ENCODE results near the gene SNX30.

The SNX30 gene

DNA sequence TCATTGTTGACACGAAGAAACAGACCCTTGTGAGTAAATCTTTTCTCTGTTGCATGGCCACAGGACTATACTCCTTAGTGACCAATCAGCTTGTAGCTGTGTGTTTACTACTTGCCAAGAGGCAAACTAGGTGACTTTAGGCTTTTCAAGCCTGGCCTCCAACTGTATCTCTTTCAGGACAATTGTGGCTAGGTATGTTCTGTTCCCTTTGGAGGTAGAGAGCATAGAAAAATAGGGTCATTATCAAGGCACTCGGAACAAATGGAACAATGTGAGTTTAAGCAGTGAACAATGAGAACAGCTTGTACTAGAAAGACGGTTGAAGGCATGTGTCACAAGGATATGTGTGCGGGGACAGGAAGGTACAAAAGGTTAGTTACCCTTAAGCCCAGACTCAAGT lies 92.0 kb downstream of the SNX30 start:
- Mint-ChIP-seq H3K4me1 (ENCODE audit: low read depth) (peaks cover 14% of the 10 kb centered on the region), H3K36me3 (ENCODE audit: low read depth) (peaks cover 20% of the 10 kb centered on the region), H3K27ac (no peak overlapping the region), H3K9me3 (no peaks in the 10 kb centered on the region), H3K4me3 (no peak overlapping the region), H3K27me3 (no peaks in the 10 kb centered on the region)
- DNase-seq = no peak

DNA sequence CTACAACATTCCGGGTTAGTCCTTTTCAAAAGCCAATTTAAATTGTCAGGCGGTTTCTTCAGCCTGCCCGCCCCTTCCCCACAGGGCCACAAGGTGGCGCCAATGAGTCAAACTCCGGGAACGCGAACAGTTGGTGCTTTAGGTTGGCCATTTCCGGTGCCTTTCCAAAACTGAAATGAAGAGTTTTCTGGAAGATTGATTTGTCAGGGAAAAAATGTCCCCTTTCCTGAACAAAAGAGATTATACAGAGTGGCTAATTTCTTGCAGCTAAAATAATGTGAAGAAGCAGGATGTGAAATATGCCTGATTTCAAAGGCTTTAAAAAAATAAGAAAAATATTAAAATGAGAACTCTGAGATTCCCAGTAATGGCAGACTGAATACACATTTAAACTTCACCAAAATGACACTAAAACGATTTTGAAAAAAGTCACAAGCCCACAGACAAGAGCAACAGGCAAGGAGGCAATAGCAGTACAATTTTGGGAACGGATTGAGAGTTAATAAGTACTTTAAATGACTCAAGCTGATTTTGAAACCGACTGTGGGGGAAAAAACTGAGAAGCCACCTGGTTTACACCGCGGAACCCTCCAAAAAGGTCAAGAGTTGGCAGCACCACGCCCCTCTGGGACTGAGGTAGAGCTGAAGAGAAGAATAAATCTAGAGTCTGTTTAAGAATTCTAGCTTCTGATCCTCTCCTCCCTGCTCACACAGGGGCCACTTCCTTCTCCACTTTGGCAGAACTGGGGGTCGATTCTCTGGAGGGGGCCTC lies 94.4 kb downstream of the SNX30 start:
- peak; percentile 85 for DNase-seq
- no peaks in the 10 kb centered on the region for H3K27me3 Mint-ChIP-seq
- H3K27ac Mint-ChIP-seq = no peak overlapping the region
- H3K4me3 Mint-ChIP-seq = no peak overlapping the region
- peaks cover 19% of the 10 kb centered on the region for H3K4me1 Mint-ChIP-seq (ENCODE audit: low read depth)
- peaks cover 2% of the 10 kb centered on the region for H3K36me3 Mint-ChIP-seq (ENCODE audit: low read depth)
- no peaks in the 10 kb centered on the region for H3K9me3 Mint-ChIP-seq

DNA sequence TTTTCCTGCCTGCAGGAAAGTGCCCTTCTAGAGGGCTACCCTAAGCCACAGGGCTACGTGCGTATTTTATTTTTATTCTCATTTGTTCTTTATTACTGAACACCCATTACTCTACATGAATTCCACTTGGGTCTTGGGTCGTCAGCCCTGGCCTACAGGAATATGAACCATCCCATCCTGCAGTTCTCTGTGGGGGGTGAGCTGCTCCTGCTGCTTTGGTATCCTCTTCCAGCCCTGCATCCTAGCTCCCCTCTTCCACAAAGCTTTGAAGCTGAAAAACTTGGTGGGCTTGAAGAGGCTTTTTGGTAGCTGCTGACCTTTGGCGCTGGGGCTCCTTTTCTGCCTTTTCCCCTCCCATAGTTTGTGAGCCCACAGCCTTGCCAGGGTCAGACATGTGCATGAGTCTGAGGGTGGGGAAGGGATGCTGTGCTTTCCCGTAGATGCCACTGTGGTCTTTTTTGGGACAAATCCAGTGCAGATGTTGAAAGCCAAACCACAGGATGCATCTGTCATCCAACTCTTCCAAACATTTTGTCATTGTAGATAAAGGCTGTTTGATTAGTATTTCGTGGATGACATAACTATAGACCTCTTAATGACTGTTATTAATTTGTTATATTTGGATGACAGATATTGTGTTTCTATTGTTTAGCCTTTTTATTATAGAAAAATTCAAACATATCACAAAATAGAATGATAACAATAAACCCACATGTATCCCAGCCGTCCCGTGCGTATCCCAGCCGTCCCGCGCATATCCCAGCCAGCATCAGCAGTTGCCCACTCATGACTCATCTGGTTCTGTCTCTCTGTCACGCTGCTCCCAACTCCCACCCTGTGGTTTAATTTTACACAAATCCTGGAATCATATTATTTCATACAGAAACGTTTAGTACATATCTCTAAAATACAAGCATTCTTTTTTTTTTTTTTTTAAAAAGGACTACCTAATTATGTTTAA lies 96.2 kb downstream of the SNX30 start:
- Mint-ChIP-seq H3K27ac (no peak overlapping the region), H3K27me3 (no peaks in the 10 kb centered on the region), H3K4me3 (no peak overlapping the region), H3K4me1 (ENCODE audit: low read depth) (peaks cover 19% of the 10 kb centered on the region), H3K9me3 (no peaks in the 10 kb centered on the region), H3K36me3 (ENCODE audit: low read depth) (peaks cover 7% of the 10 kb centered on the region)
- DNase-seq = no peak

DNA sequence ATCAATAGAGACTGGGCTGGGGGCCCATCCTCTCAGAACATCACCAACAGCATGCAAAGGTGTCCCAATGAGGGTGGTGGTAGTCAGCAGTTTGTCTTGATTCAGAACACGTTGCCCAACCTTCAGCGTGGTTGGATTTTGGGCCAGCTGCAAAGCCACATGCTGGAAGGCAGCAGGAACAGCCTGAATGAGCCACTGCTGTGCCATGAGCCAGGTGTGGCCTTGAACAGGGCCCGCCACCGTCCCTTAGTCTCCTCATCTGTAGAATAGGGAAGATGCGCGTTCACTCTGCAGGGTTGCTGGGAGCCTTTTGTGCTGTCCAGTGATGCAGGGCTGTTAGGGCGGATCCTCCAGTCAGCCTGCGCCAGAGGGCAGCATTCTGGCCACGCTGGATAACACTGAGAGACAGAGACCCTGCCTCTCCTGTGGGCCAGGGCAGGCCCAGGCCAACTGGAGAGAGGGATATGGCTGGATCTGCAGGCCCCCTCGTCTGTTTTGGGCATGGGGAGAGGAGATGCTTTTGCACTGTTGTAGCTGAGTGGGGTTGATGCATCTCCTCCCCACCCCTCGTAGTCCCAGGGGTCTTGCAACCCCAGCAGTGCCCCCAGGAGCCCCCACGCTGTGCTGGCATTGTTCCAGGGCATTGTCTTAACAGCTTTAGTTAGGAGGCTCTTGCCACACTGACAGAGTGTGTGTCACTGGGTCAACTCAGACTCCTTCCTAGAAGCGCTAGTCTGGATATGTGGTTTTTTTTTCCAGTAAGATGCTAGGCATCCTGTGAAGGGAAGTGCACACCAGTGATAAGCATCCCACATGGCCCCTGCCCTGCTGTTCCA lies 98.0 kb downstream of the SNX30 start:
- H3K27ac Mint-ChIP-seq = peak overlapping the region; percentile 46
- peaks cover 20% of the 10 kb centered on the region for H3K36me3 Mint-ChIP-seq (ENCODE audit: low read depth)
- H3K9me3 Mint-ChIP-seq = no peaks in the 10 kb centered on the region
- no peak overlapping the region for H3K4me3 Mint-ChIP-seq
- H3K4me1 Mint-ChIP-seq (ENCODE audit: low read depth) = peaks cover 19% of the 10 kb centered on the region
- no peak for DNase-seq
- H3K27me3 Mint-ChIP-seq = no peaks in the 10 kb centered on the region

DNA sequence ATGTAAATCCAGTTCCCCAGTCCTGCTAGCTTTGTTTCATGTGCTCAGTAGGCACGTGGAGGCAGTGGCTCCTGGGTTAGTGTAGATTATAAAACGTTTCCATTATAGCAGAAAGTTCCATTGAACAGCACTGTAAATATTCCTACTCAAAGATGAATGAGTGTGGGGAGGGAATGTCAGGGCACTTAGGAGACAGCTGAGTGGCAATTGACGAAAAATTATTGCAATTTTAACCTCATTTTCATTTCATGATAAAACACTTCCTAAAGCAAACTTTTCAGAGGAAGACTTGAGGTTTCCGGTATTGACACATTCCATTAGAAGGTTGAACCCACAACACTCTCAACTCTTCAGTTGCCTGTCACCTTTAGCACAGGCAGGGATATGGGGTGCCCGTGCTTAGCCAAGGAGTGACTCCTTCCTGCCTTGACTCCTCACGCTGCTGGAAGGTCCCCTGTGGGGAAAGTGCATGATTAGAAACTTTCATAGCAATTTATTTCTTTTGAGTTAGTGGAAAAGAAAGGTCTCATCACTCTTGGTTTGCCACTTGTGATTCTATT lies 98.9 kb downstream of the SNX30 start:
- H3K4me1 Mint-ChIP-seq (ENCODE audit: low read depth) = peaks cover 18% of the 10 kb centered on the region
- H3K27ac Mint-ChIP-seq = peak overlapping the region; percentile 46
- DNase-seq = no peak
- H3K27me3 Mint-ChIP-seq = no peaks in the 10 kb centered on the region
- no peak overlapping the region for H3K4me3 Mint-ChIP-seq
- no peaks in the 10 kb centered on the region for H3K9me3 Mint-ChIP-seq
- peaks cover 26% of the 10 kb centered on the region for H3K36me3 Mint-ChIP-seq (ENCODE audit: low read depth)

DNA sequence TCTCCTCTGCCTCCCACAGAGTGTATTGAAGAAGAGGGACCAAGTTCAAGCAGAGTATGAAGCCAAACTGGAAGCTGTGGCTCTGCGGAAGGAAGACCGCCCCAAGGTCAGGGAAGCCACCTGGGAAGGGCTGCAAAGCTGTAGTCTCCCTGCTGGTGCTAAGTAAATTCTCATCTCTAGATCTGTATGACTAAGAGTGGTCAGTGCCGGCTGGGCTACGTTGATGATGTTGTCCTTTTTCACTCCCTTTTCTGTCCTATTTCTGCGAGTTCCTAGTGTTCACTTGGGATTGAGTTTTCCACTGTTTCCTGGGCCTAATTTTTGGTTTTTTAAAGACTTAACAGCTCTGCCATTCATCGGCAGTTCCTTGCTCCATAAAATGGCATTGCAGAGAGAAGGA lies 100.3 kb downstream of the SNX30 start:
- no peak for DNase-seq
- H3K4me3 Mint-ChIP-seq = no peak overlapping the region
- no peaks in the 10 kb centered on the region for H3K27me3 Mint-ChIP-seq
- peaks cover 26% of the 10 kb centered on the region for H3K36me3 Mint-ChIP-seq (ENCODE audit: low read depth)
- H3K27ac Mint-ChIP-seq = no peak overlapping the region
- H3K9me3 Mint-ChIP-seq = no peaks in the 10 kb centered on the region
- H3K4me1 Mint-ChIP-seq (ENCODE audit: low read depth) = peaks cover 6% of the 10 kb centered on the region

DNA sequence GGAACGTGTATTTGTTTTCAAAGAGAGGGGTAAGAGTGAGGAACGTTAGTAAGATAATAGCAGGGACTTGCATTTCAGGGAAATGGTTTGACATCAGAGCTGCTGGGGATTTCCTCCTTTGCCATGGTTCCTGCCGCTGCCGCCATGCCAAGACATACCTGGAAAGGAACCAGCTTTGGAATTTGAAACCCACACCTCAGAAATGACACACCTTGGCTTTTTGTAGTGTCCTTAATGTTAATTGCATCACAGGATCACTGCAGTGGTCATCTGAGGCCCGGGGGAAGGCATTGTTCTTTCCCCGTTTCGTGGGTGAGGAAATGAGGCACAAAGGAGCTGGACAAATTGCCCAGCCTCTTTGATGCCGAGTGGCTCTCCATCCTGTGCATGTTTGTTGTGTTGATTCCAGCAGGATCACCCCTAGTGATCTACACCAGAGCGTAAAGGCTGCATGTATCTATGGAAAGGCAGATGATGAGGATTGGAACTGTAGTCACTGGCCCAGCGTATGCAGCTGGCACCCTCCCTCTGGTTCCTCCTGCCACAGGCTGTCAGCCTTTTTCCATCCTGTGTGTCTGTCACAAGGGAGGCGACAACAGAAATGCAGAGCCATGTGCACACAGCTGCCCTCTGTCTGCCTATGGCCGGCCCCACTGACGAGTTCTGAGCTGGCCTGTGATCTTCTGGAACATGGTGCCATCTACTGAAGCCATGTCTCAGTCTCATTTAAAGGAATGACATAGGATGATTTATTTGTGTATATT lies 102.4 kb downstream of the SNX30 start:
- DNase-seq = no peak
- Mint-ChIP-seq H3K4me3 (no peak overlapping the region), H3K36me3 (ENCODE audit: low read depth) (peaks cover 26% of the 10 kb centered on the region), H3K9me3 (no peaks in the 10 kb centered on the region), H3K27me3 (no peaks in the 10 kb centered on the region), H3K4me1 (ENCODE audit: low read depth) (peaks cover 6% of the 10 kb centered on the region), H3K27ac (no peak overlapping the region)

DNA sequence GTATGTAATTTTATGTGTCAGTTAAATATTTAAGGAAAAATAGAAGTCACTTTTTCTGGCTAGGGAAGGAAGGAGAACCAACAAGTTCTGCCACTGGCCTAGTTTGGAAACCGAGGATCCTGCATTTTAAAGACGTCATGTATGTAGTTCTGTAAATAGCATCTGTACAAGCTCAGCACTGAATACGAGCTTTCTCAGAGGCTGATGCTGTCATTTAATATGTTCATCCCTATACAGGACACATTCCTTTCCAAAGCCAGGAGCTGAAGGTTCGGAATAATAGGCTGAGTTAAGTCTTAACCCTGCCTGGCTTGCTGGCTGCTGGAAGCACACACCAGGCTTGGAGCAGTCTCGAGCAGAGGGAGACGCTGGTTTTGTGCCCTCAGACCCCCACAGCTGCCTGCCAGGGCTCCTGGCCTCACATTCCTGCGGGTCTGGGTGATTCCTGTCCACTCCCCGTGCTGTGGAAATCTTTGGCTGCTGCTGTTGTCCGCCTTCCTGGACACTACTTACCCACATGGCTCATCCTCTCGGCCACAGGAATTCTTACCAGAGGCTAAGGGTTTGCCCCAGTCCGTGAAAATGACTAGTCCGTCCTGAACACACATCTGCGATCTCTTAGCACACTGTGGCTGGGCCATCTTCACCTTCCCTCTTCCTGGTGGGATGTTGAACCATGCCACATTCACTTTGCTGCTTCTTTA lies 103.5 kb downstream of the SNX30 start:
- no peak overlapping the region for H3K4me3 Mint-ChIP-seq
- no peak overlapping the region for H3K27ac Mint-ChIP-seq
- no peaks in the 10 kb centered on the region for H3K27me3 Mint-ChIP-seq
- no peaks in the 10 kb centered on the region for H3K9me3 Mint-ChIP-seq
- H3K36me3 Mint-ChIP-seq (ENCODE audit: low read depth) = peaks cover 26% of the 10 kb centered on the region
- peaks cover 3% of the 10 kb centered on the region for H3K4me1 Mint-ChIP-seq (ENCODE audit: low read depth)
- DNase-seq = no peak

DNA sequence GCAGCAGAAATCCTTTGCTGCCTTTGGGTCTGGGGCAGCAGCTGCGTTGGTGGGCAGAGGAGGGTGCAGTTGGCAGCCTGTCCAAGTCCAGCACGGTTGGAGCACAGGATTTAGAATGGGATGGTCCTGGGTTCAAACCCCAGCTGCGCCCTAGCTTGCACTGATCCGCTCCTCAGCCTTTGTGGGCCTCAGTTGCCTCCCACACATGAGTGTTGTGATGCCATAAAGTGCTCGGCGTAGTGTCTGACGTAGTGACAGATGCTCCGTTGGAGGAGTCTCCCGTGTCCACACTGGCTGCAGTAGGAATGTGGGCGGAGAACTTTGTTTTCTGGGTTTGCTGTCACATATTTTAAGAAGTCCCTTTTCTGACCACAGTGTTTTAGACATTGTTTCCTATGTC lies 104.1 kb downstream of the SNX30 start:
- H3K27ac Mint-ChIP-seq = no peak overlapping the region
- H3K36me3 Mint-ChIP-seq (ENCODE audit: low read depth) = peaks cover 26% of the 10 kb centered on the region
- H3K27me3 Mint-ChIP-seq = no peaks in the 10 kb centered on the region
- no peaks in the 10 kb centered on the region for H3K9me3 Mint-ChIP-seq
- no peak overlapping the region for H3K4me3 Mint-ChIP-seq
- H3K4me1 Mint-ChIP-seq (ENCODE audit: low read depth) = peaks cover 2% of the 10 kb centered on the region
- no peak for DNase-seq

DNA sequence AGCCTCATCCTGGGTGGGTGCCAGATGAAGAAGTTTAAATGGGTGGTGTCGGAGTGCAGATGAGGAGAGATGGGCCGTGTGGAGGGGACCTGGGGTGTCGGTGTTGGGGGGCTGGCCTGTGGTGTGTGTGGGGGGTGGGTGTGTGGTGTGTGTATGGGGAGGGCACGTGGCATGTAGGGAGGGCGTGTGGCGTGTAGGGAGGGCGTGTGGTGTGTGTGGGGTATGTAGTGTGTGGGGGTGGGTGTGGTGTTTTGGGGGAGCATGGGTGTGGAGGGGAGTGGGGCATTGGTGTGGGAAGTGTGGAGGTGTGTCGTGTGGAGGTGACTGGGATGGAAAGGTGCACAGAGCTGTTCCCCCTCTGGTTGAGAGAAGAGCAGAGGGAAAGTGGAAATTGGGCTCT lies 105.6 kb downstream of the SNX30 start:
- Mint-ChIP-seq H3K27me3 (no peaks in the 10 kb centered on the region), H3K4me3 (no peak overlapping the region), H3K27ac (no peak overlapping the region), H3K36me3 (ENCODE audit: low read depth) (peaks cover 23% of the 10 kb centered on the region), H3K9me3 (no peaks in the 10 kb centered on the region), H3K4me1 (ENCODE audit: low read depth) (no peaks in the 10 kb centered on the region)
- no peak for DNase-seq

DNA sequence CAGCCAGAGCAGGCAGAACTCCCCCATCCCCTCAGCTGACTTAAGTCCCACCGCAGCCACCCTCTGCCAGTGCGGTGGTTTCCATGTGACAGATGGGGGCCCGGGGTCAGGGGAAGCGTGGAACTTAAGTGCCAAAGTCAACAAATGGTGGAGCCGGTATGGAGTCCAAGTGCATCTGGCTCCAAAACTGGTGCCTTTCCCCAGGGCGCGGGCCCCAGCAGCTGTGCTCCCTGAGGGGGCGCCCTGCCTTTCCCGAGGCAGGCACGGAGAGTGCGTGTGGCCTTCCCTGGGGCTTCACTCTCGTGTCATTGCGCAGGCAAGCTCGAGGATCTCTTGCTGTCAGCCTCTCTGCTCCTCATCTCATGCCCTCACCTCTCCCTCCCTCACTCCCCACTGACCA lies 106.3 kb downstream of the SNX30 start:
- DNase-seq = no peak
- H3K4me1 Mint-ChIP-seq (ENCODE audit: low read depth) = no peaks in the 10 kb centered on the region
- peaks cover 18% of the 10 kb centered on the region for H3K36me3 Mint-ChIP-seq (ENCODE audit: low read depth)
- no peaks in the 10 kb centered on the region for H3K9me3 Mint-ChIP-seq
- H3K27ac Mint-ChIP-seq = no peak overlapping the region
- H3K4me3 Mint-ChIP-seq = no peak overlapping the region
- H3K27me3 Mint-ChIP-seq = no peaks in the 10 kb centered on the region

DNA sequence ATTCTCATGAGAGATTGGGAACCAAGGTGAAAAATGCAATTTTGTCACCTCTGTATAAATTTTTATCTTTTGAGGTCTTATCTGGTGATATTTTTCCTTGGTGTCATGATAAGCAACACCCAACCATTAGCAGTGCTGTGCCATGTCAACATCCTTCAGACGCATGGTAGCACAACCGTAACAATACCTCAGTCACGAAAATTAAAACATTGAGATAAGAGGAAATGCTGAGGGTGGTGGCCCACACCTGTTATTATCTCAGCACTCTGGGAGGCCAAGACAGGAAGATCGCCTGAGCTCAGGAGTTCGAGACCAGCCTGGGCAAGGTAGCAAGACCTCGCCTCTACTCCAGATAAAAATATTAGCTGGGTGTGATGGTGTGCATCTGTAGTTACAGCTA lies 107.4 kb downstream of the SNX30 start:
- DNase-seq = no peak
- Mint-ChIP-seq H3K36me3 (ENCODE audit: low read depth) (peaks cover 9% of the 10 kb centered on the region), H3K9me3 (no peaks in the 10 kb centered on the region), H3K4me3 (no peak overlapping the region), H3K27me3 (no peaks in the 10 kb centered on the region), H3K4me1 (ENCODE audit: low read depth) (no peaks in the 10 kb centered on the region), H3K27ac (no peak overlapping the region)

DNA sequence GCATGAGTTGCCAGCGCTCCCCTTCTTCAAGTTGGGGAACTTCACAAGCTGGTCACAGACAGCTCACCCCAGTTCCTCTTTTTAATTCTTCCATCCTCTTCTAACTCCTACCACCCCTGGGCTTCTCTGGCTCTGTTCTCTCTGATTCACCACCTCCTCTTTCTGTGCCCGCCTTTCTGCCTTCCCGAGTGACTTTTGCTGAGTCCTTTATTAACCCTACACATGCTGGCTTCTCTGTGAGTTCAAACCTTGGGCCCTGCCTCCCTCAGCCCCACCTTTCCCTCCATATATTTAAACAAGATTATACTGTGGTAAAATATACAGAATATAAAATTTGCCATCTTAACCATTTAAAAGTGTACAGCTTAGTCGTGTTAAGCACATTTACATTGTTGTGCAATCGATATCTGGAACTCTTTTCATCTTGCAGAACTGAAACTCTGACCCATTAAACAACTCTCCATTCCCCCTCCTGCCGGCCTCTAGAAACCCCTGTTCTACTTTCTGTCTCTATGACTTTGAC lies 108.1 kb downstream of the SNX30 start:
- peak overlapping the region; percentile 5 for H3K27ac Mint-ChIP-seq

More for the DNA sequence above, 108.1 kb downstream of the SNX30 start:
- no peaks in the 10 kb centered on the region for H3K9me3 Mint-ChIP-seq
- DNase-seq = no peak
- peaks cover 6% of the 10 kb centered on the region for H3K36me3 Mint-ChIP-seq (ENCODE audit: low read depth)
- no peaks in the 10 kb centered on the region for H3K27me3 Mint-ChIP-seq
- peaks cover 3% of the 10 kb centered on the region for H3K4me1 Mint-ChIP-seq (ENCODE audit: low read depth)
- H3K4me3 Mint-ChIP-seq = no peak overlapping the region

All from activated T-cell treated with anti-CD3 and anti-CD28 coated beads, Interleukin-2, amount 50 U/mL, for 24 hours (primary cell).